PFSK-1 (cell line): ENCODE data around the gene ALG14.

ENCODE experiments used
- FOXP2 ChIP-seq: optimal IDR thresholded peaks from 2 replicates; pipeline ENCODE3; 2011; ENCODE audit warnings: borderline replicate concordance, control low read depth, inconsistent platforms; ENCODE audit not compliant: insufficient read depth; ENCODE audit errors: extremely low read length, extremely low read depth
- POLR2AphosphoS5 ChIP-seq: IDR thresholded peaks from 2 replicates; pipeline ENCODE4 v1.6.1; 2012; ENCODE audit warnings: low read depth, mild to moderate bottlenecking, control low read depth, low read length, moderate library complexity
- SIN3A ChIP-seq: IDR thresholded peaks from 2 replicates; pipeline ENCODE4 v1.6.1; 2012; ENCODE audit warnings: mild to moderate bottlenecking, low read length, moderate library complexity, borderline replicate concordance; ENCODE audit not compliant: insufficient read depth
- TAF1 ChIP-seq: IDR thresholded peaks from 2 replicates; pipeline ENCODE4 v1.6.1; 2012; ENCODE audit warnings: low read length, control low read depth, borderline replicate concordance; ENCODE audit not compliant: insufficient read depth
- TF ChIP-seq, protein P1 (sequence below), 2 experiments: IDR thresholded peaks; 2 replicates each; pipeline versions ENCODE4 v1.6.1 to v1.8.0; 2011 to 2012; ENCODE audit warnings: low read depth in 2 of 2, low read length in 2 of 2, control low read depth in 1 of 2, inconsistent platforms in 1 of 2, mild to moderate bottlenecking in 1 of 2, moderate library complexity in 1 of 2; ENCODE audit not compliant: insufficient read depth in 1 of 2

ALG14 gene

DNA sequence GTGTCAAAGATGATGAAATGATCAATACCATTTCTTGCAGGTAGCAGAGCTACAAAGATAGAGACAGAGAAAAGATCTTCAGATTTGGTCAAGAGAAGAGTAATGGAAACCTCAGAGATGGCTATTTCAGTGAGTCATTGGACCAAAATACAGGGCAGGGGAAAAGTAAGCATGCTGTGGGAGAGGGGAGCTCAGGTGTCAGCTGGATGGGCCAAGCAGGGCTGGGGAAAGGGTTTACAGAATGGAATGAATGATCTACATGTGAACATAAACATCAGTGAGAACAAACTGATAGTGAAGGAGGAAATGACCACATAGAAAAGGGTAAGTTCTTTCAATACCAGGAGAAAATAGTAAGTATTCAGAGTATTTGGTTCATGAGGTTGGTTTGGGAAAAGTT, 84.4 kb downstream of the ALG14 start:
- TF ChIP-seq, protein P1, sequence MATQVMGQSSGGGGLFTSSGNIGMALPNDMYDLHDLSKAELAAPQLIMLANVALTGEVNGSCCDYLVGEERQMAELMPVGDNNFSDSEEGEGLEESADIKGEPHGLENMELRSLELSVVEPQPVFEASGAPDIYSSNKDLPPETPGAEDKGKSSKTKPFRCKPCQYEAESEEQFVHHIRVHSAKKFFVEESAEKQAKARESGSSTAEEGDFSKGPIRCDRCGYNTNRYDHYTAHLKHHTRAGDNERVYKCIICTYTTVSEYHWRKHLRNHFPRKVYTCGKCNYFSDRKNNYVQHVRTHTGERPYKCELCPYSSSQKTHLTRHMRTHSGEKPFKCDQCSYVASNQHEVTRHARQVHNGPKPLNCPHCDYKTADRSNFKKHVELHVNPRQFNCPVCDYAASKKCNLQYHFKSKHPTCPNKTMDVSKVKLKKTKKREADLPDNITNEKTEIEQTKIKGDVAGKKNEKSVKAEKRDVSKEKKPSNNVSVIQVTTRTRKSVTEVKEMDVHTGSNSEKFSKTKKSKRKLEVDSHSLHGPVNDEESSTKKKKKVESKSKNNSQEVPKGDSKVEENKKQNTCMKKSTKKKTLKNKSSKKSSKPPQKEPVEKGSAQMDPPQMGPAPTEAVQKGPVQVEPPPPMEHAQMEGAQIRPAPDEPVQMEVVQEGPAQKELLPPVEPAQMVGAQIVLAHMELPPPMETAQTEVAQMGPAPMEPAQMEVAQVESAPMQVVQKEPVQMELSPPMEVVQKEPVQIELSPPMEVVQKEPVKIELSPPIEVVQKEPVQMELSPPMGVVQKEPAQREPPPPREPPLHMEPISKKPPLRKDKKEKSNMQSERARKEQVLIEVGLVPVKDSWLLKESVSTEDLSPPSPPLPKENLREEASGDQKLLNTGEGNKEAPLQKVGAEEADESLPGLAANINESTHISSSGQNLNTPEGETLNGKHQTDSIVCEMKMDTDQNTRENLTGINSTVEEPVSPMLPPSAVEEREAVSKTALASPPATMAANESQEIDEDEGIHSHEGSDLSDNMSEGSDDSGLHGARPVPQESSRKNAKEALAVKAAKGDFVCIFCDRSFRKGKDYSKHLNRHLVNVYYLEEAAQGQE (IDR thresholded peaks at IDR 0.05; ENCODE audit: insufficient read depth in 1 of 2, low read depth in 2 of 2, low read length in 2 of 2) = no peak
- TF ChIP-seq SIN3A (no peak), POLR2AphosphoS5 (no peak), FOXP2 (no peak), TAF1 (no peak)

DNA sequence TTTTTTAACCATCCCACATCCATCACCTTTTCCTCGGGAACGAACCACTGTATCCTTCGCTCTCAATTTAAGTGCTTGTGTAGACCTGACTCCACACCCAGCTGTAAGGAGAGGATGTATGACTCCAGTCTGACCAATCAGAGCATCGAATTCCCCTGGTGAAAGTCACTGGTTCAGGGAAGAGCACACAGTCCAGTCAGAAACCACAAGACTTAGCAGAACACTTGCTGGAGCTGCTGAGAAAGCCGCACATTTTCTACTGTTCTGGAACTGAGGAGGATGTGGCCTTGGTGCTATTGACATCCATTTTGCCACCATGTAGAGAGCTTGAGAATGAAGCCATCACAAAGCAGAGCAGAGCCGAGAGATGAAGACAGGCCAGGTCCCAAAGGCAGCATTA, 86.0 kb downstream of the ALG14 start:
- TF ChIP-seq TAF1 = no peak
- TF ChIP-seq, protein P1 (IDR thresholded peaks at IDR 0.05; ENCODE audit: insufficient read depth in 1 of 2, low read depth in 2 of 2, low read length in 2 of 2) = no peak
- no peak for TF ChIP-seq SIN3A
- no peak for TF ChIP-seq POLR2AphosphoS5
- no peak for TF ChIP-seq FOXP2

DNA sequence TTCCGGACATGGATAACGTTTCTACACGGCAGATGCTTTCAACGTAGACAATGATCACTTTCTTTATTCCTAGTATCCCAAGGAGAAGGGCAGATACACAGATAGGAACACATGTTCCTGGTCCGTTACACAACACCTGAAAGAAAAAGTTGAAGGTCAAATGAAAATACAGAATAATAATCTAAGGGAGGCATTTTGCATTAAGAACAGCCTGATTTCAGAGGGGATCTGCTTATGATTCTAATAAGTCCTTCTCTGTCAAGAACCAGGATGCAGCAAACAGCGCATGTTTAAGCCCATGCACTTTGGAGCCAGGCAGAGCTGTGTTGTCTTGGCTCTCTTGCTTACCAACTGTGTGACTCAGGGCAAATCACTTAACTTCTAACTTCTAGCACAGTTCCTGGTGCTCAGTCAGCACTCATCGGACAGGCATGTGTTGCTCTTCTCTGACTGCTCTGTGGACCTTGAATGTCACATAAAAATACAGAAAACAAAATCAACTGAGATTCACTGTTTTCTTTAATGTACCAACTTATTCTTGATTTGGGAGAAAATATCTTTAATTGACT, 89.5 kb downstream of the ALG14 start:
- TF ChIP-seq SIN3A (no peak), FOXP2 (no peak), TAF1 (no peak), POLR2AphosphoS5 (no peak)

DNA sequence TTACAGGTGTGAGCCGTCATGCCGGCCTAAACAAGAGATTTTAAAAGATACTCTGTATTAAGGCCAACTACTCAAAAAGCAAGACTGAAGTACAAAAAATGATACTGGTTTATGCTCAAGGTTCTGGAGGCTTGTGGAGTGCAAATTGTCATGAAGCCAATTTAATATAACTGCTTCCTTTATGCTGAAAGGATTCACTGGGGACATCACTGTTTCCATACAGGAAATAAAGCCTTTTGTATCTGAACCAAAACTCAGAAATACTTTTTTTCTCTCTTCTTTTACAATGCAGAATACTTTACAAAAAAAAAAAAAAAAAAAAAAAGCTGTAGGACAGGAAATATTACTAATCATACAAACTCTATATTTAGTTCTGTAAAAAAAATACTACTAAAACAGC, 90.4 kb downstream of the ALG14 start:
- TF ChIP-seq, protein P1 (IDR thresholded peaks at IDR 0.05; ENCODE audit: insufficient read depth in 1 of 2, low read depth in 2 of 2, low read length in 2 of 2) = no peak
- TF ChIP-seq SIN3A = no peak
- no peak for TF ChIP-seq FOXP2
- no peak for TF ChIP-seq POLR2AphosphoS5
- no peak for TF ChIP-seq TAF1

DNA sequence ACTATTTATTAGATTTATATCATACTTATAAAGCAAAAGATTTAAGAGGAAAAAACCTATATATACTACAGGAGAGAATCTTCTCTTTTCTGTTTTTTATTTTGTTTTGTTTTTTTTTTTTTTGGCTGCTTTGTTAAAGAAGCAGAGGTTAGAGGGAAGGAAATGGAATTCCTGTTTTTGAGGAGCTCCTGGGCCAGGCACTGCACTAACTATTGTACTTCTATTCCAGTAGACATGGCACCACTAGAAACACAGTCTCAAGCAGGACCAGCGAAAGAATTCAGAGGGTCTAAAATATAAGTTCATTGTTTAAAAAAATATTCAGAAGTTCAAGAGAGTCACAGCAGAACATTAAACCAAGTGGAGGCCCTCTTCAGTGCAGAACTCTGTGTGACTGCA, 91.2 kb downstream of the ALG14 start:
- TF ChIP-seq FOXP2 (no peak), TAF1 (no peak), SIN3A (no peak), POLR2AphosphoS5 (no peak)
- TF ChIP-seq, protein P1 (IDR thresholded peaks at IDR 0.05; ENCODE audit: insufficient read depth in 1 of 2, low read depth in 2 of 2, low read length in 2 of 2) = no peak
